Measurements from ENCODE around the gene NAT10.

GRCh38 chr11:34114014-34114413 lies 8.6 kb downstream of the NAT10 start:
- TF ChIP-seq CTCF (IDR thresholded peaks at IDR 0.05) (no peak), POLR2A (IDR thresholded peaks at IDR 0.05; ENCODE audit: low read depth) (no peak), POLR2AphosphoS5 (IDR thresholded peaks at IDR 0.05) (no peak), EP300 (IDR thresholded peaks at IDR 0.05) (no peak)

Measured in esophagus muscularis mucosa (tissue), 4 donors.